Uterus (tissue), 2 donors: ENCODE data around the gene ZNF501.

Experiments
- POLR2A ChIP-seq, 2 donors: fragments of 450-650 bp; IDR thresholded peaks; one replicate each; pipeline ENCODE4 v1.6.1; 2016; ENCODE audit warnings: antibody characterized with exemption in 2 of 2, mild to moderate bottlenecking in 1 of 2, moderate library complexity in 1 of 2
- TF ChIP-seq, protein P1 (sequence below), 4 experiments: fragments of 200-600 bp in 2 of 4; fragments of 450-650 bp in 2 of 4; sonication (generic) in 2 of 4; IDR thresholded peaks; one replicate each; pipeline ENCODE4 v1.5.1; 2016 to 2019; ENCODE audit warnings: antibody characterized with exemption in 4 of 4, mild to moderate bottlenecking in 2 of 4, moderate library complexity in 1 of 4

DNA sequence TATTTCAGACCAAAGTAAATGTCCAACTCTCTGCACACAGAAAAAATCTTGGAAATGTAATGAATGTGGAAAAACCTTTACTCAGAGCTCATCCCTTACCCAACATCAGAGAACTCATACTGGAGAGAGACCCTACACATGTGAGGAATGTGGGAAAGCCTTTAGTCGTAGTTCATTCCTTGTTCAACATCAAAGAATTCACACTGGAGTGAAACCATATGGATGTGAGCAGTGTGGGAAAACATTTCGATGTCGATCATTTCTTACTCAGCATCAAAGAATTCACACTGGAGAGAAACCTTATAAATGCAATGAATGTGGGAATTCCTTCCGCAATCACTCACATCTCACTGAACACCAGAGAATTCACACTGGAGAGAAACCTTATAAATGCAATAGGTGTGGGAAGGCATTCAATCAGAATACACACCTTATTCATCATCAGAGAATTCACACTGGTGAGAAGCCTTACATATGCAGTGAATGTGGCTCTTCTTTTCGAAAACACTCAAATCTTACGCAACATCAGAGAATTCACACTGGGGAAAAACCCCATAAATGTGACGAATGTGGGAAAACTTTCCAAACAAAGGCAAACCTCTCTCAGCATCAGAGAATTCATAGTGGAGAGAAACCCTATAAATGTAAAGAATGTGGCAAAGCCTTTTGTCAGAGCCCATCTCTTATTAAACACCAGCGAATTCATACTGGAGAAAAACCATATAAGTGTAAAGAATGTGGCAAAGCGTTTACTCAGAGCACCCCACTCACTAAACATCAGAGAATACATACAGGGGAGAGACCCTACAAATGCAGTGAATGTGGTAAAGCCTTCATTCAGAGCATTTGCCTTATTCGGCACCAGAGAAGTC, 8.0 kb upstream of the ZNF501 start:
- TF ChIP-seq, protein P1, sequence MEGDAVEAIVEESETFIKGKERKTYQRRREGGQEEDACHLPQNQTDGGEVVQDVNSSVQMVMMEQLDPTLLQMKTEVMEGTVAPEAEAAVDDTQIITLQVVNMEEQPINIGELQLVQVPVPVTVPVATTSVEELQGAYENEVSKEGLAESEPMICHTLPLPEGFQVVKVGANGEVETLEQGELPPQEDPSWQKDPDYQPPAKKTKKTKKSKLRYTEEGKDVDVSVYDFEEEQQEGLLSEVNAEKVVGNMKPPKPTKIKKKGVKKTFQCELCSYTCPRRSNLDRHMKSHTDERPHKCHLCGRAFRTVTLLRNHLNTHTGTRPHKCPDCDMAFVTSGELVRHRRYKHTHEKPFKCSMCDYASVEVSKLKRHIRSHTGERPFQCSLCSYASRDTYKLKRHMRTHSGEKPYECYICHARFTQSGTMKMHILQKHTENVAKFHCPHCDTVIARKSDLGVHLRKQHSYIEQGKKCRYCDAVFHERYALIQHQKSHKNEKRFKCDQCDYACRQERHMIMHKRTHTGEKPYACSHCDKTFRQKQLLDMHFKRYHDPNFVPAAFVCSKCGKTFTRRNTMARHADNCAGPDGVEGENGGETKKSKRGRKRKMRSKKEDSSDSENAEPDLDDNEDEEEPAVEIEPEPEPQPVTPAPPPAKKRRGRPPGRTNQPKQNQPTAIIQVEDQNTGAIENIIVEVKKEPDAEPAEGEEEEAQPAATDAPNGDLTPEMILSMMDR (IDR thresholded peaks at IDR 0.05), result no peak
- no peak for TF ChIP-seq POLR2A (IDR thresholded peaks at IDR 0.05)
